Trophoblast cell (in vitro differentiated cells and primary cell): ENCODE results near the gene NME2.
"Not testable (repeated sequence)": the region's sequence is repeated elsewhere in the genome, so short reads cannot be mapped to it uniquely, and the experiment has no call there.

Experiments
- DNase-seq, 2 donors: peaks; one replicate each; pipeline ENCODE4 v3.0.0-alpha.2; 2016
- H2AFZ ChIP-seq: 2 replicates; pipeline ENCODE4 v1.6.1; 2013; ENCODE audit warnings: low read length, moderate library complexity, mild to moderate bottlenecking; ENCODE audit not compliant: insufficient read depth, poor library complexity
- H2AK5ac ChIP-seq: 2 replicates; pipeline ENCODE4 v1.6.1; 2013; ENCODE audit warnings: mild to moderate bottlenecking, low read length
- H2BK120ac ChIP-seq: 2 replicates; pipeline ENCODE4 v1.6.1; 2013; ENCODE audit warnings: low read length, mild to moderate bottlenecking, moderate library complexity; ENCODE audit not compliant: insufficient read depth, poor library complexity
- H2BK12ac ChIP-seq: 2 replicates; pipeline ENCODE4 v1.6.1; 2013; ENCODE audit warnings: mild to moderate bottlenecking, low read length, moderate library complexity
- H2BK5ac ChIP-seq: 2 replicates; pipeline ENCODE4 v1.6.1; 2013; ENCODE audit warnings: low read length, low read depth, moderate library complexity, mild to moderate bottlenecking; ENCODE audit not compliant: poor library complexity
- H3K14ac ChIP-seq: 2 replicates; pipeline ENCODE4 v1.6.1; 2013; ENCODE audit warnings: mild to moderate bottlenecking, low read length
- H3K18ac ChIP-seq: 2 replicates; pipeline ENCODE4 v1.6.1; 2013; ENCODE audit warnings: mild to moderate bottlenecking, low read length
- H3K23ac ChIP-seq: 2 replicates; pipeline ENCODE4 v1.6.1; 2013; ENCODE audit warnings: low read length
- H3K27ac ChIP-seq: 2 replicates; pipeline ENCODE4 v1.5.1; 2013; ENCODE audit warnings: low read depth, mild to moderate bottlenecking, inconsistent platforms, low read length, moderate library complexity
- H3K27me3 ChIP-seq: 2 replicates; pipeline ENCODE4 v1.6.1; 2013; ENCODE audit warnings: inconsistent platforms, mild to moderate bottlenecking, low read length, moderate library complexity; ENCODE audit not compliant: insufficient read depth
- H3K36me3 ChIP-seq, 2 experiments: 1 replicate in 1 of 2; 2 replicates in 1 of 2; pipeline ENCODE4 v1.6.1; 2013; ENCODE audit warnings: low read length in 2 of 2, mild to moderate bottlenecking in 2 of 2, moderate library complexity in 1 of 2; ENCODE audit not compliant: insufficient read depth in 2 of 2, control insufficient read depth in 1 of 2
- H3K4ac ChIP-seq: 2 replicates; pipeline ENCODE4 v1.6.1; 2013; ENCODE audit warnings: low read depth, mild to moderate bottlenecking, low read length, moderate library complexity
- H3K4me1 ChIP-seq, 2 experiments: 1 replicate in 1 of 2; 2 replicates in 1 of 2; pipeline ENCODE4 v1.6.1; 2013; ENCODE audit warnings: low read length in 2 of 2, mild to moderate bottlenecking in 2 of 2, moderate library complexity in 1 of 2; ENCODE audit not compliant: insufficient read depth in 2 of 2, control insufficient read depth in 1 of 2
- H3K4me2 ChIP-seq: 2 replicates; pipeline ENCODE4 v1.6.1; 2013; ENCODE audit warnings: inconsistent platforms, mild to moderate bottlenecking, low read length, moderate library complexity
- H3K4me3 ChIP-seq: 2 replicates; pipeline ENCODE4 v1.5.1; 2013; ENCODE audit warnings: mild to moderate bottlenecking, low read depth, low read length, inconsistent platforms
- H3K79me1 ChIP-seq: one replicate; pipeline ENCODE4 v1.6.1; 2013; ENCODE audit warnings: low read length
- H3K79me2 ChIP-seq: 2 replicates; pipeline ENCODE4 v1.6.1; 2013; ENCODE audit warnings: low read length, mild to moderate bottlenecking; ENCODE audit not compliant: control insufficient read depth, insufficient read depth, poor library complexity
- H3K9ac ChIP-seq: 2 replicates; pipeline ENCODE4 v1.6.1; 2013; ENCODE audit warnings: mild to moderate bottlenecking, low read length
- H3K9me3 ChIP-seq: 2 replicates; pipeline ENCODE4 v1.6.1; 2013; ENCODE audit warnings: low read depth, mild to moderate bottlenecking, control low read depth, inconsistent platforms, low read length; ENCODE audit not compliant: insufficient read depth
- H4K12ac ChIP-seq: 2 replicates; pipeline ENCODE4 v1.6.1; 2013; ENCODE audit warnings: low read depth, mild to moderate bottlenecking, low read length, moderate library complexity
- H4K8ac ChIP-seq: 2 replicates; pipeline ENCODE4 v1.6.1; 2013; ENCODE audit warnings: low read depth, mild to moderate bottlenecking, low read length, moderate library complexity
- H4K91ac ChIP-seq: one replicate; pipeline ENCODE4 v1.6.1; 2013; ENCODE audit warnings: low read depth, mild to moderate bottlenecking, low read length, moderate library complexity
- WGBS: extraction: QIAGEN DNeasy Blood & Tissue Kit; methylation state at CpG from one replicate; pipeline ENCODE4 v1.1.7; 2013; ENCODE audit warnings: missing lambda C conversion rate; ENCODE audit not compliant: insufficient read length, insufficient coverage; ENCODE audit errors: extremely low coverage; 5-methylcytosine and 5-hydroxymethylcytosine counted together

The NME2 gene

GRCh38 chr17:51170736-51171135, 4.5 kb downstream of the NME2 start:
- Histone ChIP-seq H4K91ac (no peak overlapping the region), H3K14ac (no peak overlapping the region), H2AK5ac (no peak overlapping the region), H4K8ac (no peak overlapping the region), H3K9me3 (no peaks in the 10 kb centered on the region), H3K18ac (no peak overlapping the region), H2BK5ac (no peak overlapping the region), H3K79me2 (peaks cover 9% of the 10 kb centered on the region), H3K79me1 (peaks cover 10% of the 10 kb centered on the region), H3K4ac (no peak overlapping the region), H2AFZ (no peak overlapping the region), H2BK120ac (no peak overlapping the region), H3K4me1 (peaks cover 2 to 3% of the 10 kb centered on the region in 2 experiments), H4K12ac (no peak overlapping the region), H3K27ac (no peak overlapping the region), H3K36me3 (peaks cover 30 to 51% of the 10 kb centered on the region in 2 experiments), H3K23ac (no peak overlapping the region), H3K4me3 (no peak overlapping the region), H3K4me2 (no peak overlapping the region), H3K9ac (no peak overlapping the region), H3K27me3 (no peaks in the 10 kb centered on the region), H2BK12ac (no peak overlapping the region)
- WGBS, result no CpG with 5 or more reads among the region's 2 CpGs
- DNase-seq, result no peak

- H4K12ac ChIP-seq, H3K79me2 ChIP-seq, H2BK12ac ChIP-seq, H4K8ac ChIP-seq, H3K18ac ChIP-seq, H3K4me2 ChIP-seq, H3K4ac ChIP-seq, H3K79me1 ChIP-seq, H2BK5ac ChIP-seq, H2AFZ ChIP-seq, H3K27ac ChIP-seq, H3K4me3 ChIP-seq, H4K91ac ChIP-seq, H3K23ac ChIP-seq, H2BK120ac ChIP-seq, H3K9me3 ChIP-seq, H3K9ac ChIP-seq, H3K27me3 ChIP-seq, H2AK5ac ChIP-seq, H3K14ac ChIP-seq, H3K4me1 ChIP-seq, DNase-seq: not testable (repeated sequence)
- WGBS, result no CpG with 5 or more reads among the region's 9 CpGs
- peaks cover 30 to 52% of the 10 kb centered on the region in 2 experiments for H3K36me3 ChIP-seq
These were observed 5.8 kb downstream of the NME2 start for GRCh38 chr17:51172030-51172429.

- Histone ChIP-seq H3K9me3 (no peaks in the 10 kb centered on the region), H2BK12ac (no peak overlapping the region), H3K18ac (no peak overlapping the region), H4K12ac (no peak overlapping the region), H2BK120ac (no peak overlapping the region), H3K4me3 (no peak overlapping the region), H3K9ac (no peak overlapping the region), H3K27me3 (no peaks in the 10 kb centered on the region), H2AFZ (no peak overlapping the region), H3K36me3 (peaks cover 13 to 19% of the 10 kb centered on the region in 2 experiments), H3K23ac (no peak overlapping the region), H4K8ac (no peak overlapping the region), H3K79me1 (no peaks in the 10 kb centered on the region), H3K4ac (no peak overlapping the region), H3K27ac (no peak overlapping the region), H3K79me2 (no peaks in the 10 kb centered on the region), H3K14ac (no peak overlapping the region), H3K4me2 (no peak overlapping the region), H3K4me1 (peaks cover 0 to 2% of the 10 kb centered on the region in 2 experiments), H2BK5ac (no peak overlapping the region), H2AK5ac (no peak overlapping the region), H4K91ac (no peak overlapping the region)
- no CpG with 5 or more reads among the region's 5 CpGs for WGBS
- no peak for DNase-seq
These were observed 14.3 kb downstream of the NME2 start for GRCh38 chr17:51180486-51180885.

GRCh38 chr17:51184124-51184523, 17.9 kb downstream of the NME2 start:
- H3K9me3 ChIP-seq, result no peaks in the 10 kb centered on the region
- H2BK12ac ChIP-seq, result no peak overlapping the region
- H2AFZ ChIP-seq, result no peak overlapping the region
- no peak overlapping the region for H4K91ac ChIP-seq
- H2BK120ac ChIP-seq, result no peak overlapping the region
- no peak overlapping the region for H3K4me2 ChIP-seq
- H3K9ac ChIP-seq, result no peak overlapping the region
- H3K4me1 ChIP-seq, result peaks cover 0 to 5% of the 10 kb centered on the region in 2 experiments
- H3K4ac ChIP-seq, result no peak overlapping the region
- H3K79me2 ChIP-seq, result no peaks in the 10 kb centered on the region
- H3K36me3 ChIP-seq, result peaks cover 13 to 15% of the 10 kb centered on the region in 2 experiments
- no peak overlapping the region for H4K8ac ChIP-seq
- H2BK5ac ChIP-seq, result no peak overlapping the region
- no peak for DNase-seq
- H4K12ac ChIP-seq, result no peak overlapping the region
- no peak overlapping the region for H3K18ac ChIP-seq
- no peak overlapping the region for H3K4me3 ChIP-seq
- WGBS, result no CpG with 5 or more reads among the region's 1 CpG
- H3K14ac ChIP-seq, result no peak overlapping the region
- H3K27me3 ChIP-seq, result no peaks in the 10 kb centered on the region
- no peak overlapping the region for H2AK5ac ChIP-seq
- no peak overlapping the region for H3K23ac ChIP-seq
- H3K79me1 ChIP-seq, result no peaks in the 10 kb centered on the region
- no peak overlapping the region for H3K27ac ChIP-seq
